Adrenal gland (tissue), 12 donors: ENCODE results near the gene PHETA2. TPM values are rescaled to one million over a fixed set of nuclear protein-coding genes. Genes with fewer than 3 reads are reported as not detected.

Experiments used
- DNase-seq, 7 donors: peaks; one replicate each; pipeline ENCODE4 v3.0.0-alpha.2; 2019 to 2020
- H3K27ac ChIP-seq, 5 donors: fragments of 200-600 bp; sonication (generic) in 4 of 5; 1 replicate in 3 of 5; 2 replicates in 2 of 5; pipeline versions ENCODE4 v1.5.1 to v1.8.0; 2016 to 2020; ENCODE audit warnings: mild to moderate bottlenecking in 1 of 5
- H3K27me3 ChIP-seq: fragments of 200-600 bp; 2 replicates; pipeline ENCODE4 v1.8.0; 2021
- H3K36me3 ChIP-seq, 2 donors: fragments of 200-600 bp; replicated peaks in 1 of 2; 1 replicate in 1 of 2; 2 replicates in 1 of 2; pipeline versions ENCODE4 v1.5.1 to v1.8.0; 2018 to 2022
- H3K4me1 ChIP-seq, 2 donors: fragments of 200-600 bp; replicated peaks in 1 of 2; 1 replicate in 1 of 2; 2 replicates in 1 of 2; pipeline versions ENCODE4 v1.5.1 to v1.8.0; 2018 to 2021
- H3K4me3 ChIP-seq, 4 donors: fragments of 200-600 bp; sonication (generic) in 3 of 4; one replicate each; pipeline ENCODE4 v1.5.1; 2016 to 2018
- H3K9me3 ChIP-seq, 3 donors: fragments of 200-600 bp; sonication (generic) in 1 of 3; replicated peaks in 1 of 3; 1 replicate in 2 of 3; 2 replicates in 1 of 3; pipeline versions ENCODE4 v1.5.1 to v1.8.0; 2016 to 2021
- POLR2A ChIP-seq, 2 donors: fragments of 450-650 bp; IDR thresholded peaks; one replicate each; pipeline ENCODE4 v1.6.1; 2017; ENCODE audit warnings: antibody characterized with exemption in 2 of 2, mild to moderate bottlenecking in 2 of 2, moderate library complexity in 1 of 2
- WGBS, 4 donors: extraction: QIAGEN DNeasy Blood & Tissue Kit in 2 of 4; methylation state at CpG; one replicate each; pipeline versions ENCODE4 v1.1.5 to v1.1.7; 2013 to 2017; 5-methylcytosine and 5-hydroxymethylcytosine counted together
- intact Hi-C, 2 donors: fragments of 100-400 bp; cut with DNase I; formaldehyde crosslinking; loops; one replicate each; pipeline versions ENCODE4 v1.14.1 to v1.15.0; 2022 to 2023
- polyA plus RNA-seq, 3 donors: library from polyadenylated mRNA; stranded (reverse); fragments of 200-250 nt in 2 of 3; fragments of 350-450 nt in 1 of 3; fragmentation: Illumina TruSeq in 1 of 3; extraction: RNeasy Lipid Tissue Mini Kit (QIAGEN cat#74804) in 1 of 3; gene quantifications; one replicate each; pipeline ENCODE4 v1.2.3, GENCODE V29; 2013 to 2014
- total RNA-seq, 9 donors: library from RNA; depleted of rRNA in 4 of 9; stranded (reverse); fragments of >200 nt in 4 of 9; fragments of 120-200 nt in 1 of 9; fragmentation: NEBNext Ultra II Directional in 1 of 9; extraction: Animal tissue kit (Norgen Biotek cat#: 25700) in 1 of 9; gene quantifications; one replicate each; pipeline versions ENCODE4 v1.1.0 to v1.2.4, GENCODE V29; 2013 to 2023
- TF ChIP-seq, protein P1 (sequence below), 6 experiments: fragments of 450-650 bp in 4 of 6; fragments of 200-600 bp in 2 of 6; sonication (generic) in 1 of 6; IDR thresholded peaks; 1 replicate in 5 of 6; 2 replicates in 1 of 6; pipeline versions ENCODE4 v1.5.1 to v1.8.0; 2016 to 2021; ENCODE audit warnings: antibody characterized with exemption in 6 of 6, mild to moderate bottlenecking in 2 of 6, moderate library complexity in 1 of 6
- donor health status: healthy with polysubstance abuse.
- donor health status: Bipolar disorder and iron deficiency.
- donor health status: DM: yes; HTN: yes; CAD: no.
- donor health status: DM: no; HTN: no; CAD: no.
- donor health status: DM: no; HTN: no; CAD: no.
- donor health status: DM: yes; HTN: yes; CAD: no.

PHETA2 gene
- total and polyA plus RNA-seq, 12 donors: 2.5 to 14.3 (median 7.0) TPM

DNA sequence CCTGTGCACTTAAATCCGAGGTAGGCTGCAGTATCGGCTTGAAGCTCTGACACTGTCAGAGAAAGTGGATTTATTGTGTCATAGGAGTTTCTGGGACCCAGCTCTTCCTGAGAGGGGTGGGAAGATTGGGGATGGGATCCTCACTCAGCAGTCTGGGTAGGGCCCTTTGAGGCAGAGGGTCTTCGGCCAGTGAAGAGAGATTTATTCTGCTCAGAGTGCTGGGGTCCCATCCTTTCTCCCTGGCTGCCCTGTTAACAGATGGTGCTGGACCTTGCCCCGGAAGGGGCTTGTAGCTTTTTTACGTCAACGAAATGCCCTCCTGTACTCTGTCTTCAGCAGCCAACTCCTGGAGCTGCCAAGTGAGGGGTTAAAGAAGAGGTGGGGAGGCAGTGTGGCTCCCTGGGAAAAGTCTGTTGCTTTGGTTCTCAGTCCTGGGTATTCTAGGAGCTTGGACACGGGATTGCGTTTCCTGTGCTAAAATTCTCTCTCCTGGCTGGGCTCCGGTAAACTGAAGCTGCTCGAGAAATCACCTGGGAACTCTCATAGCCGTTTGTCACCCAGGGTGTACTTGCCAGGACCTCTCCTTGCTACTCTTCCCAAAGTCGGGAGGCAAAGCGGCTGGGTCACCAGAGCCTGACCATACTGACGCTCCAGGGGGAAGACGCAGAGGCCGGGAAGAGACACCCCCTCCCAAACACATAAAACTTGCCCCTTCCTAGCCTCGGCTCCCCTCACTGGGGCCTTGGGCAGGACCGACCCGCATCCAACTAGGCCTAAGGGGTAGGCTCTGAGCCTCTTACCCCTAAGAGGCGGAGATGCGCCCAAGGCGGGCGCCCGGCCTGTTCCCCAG is 4.6 kb downstream of the PHETA2 start:
- peak in 4 of 7 donors; percentile 23 to 68 (median 46) for DNase-seq
- TF ChIP-seq, protein P1, sequence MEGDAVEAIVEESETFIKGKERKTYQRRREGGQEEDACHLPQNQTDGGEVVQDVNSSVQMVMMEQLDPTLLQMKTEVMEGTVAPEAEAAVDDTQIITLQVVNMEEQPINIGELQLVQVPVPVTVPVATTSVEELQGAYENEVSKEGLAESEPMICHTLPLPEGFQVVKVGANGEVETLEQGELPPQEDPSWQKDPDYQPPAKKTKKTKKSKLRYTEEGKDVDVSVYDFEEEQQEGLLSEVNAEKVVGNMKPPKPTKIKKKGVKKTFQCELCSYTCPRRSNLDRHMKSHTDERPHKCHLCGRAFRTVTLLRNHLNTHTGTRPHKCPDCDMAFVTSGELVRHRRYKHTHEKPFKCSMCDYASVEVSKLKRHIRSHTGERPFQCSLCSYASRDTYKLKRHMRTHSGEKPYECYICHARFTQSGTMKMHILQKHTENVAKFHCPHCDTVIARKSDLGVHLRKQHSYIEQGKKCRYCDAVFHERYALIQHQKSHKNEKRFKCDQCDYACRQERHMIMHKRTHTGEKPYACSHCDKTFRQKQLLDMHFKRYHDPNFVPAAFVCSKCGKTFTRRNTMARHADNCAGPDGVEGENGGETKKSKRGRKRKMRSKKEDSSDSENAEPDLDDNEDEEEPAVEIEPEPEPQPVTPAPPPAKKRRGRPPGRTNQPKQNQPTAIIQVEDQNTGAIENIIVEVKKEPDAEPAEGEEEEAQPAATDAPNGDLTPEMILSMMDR (IDR thresholded peaks at IDR 0.05): no peak
- TF ChIP-seq POLR2A (IDR thresholded peaks at IDR 0.05): no peak

DNA sequence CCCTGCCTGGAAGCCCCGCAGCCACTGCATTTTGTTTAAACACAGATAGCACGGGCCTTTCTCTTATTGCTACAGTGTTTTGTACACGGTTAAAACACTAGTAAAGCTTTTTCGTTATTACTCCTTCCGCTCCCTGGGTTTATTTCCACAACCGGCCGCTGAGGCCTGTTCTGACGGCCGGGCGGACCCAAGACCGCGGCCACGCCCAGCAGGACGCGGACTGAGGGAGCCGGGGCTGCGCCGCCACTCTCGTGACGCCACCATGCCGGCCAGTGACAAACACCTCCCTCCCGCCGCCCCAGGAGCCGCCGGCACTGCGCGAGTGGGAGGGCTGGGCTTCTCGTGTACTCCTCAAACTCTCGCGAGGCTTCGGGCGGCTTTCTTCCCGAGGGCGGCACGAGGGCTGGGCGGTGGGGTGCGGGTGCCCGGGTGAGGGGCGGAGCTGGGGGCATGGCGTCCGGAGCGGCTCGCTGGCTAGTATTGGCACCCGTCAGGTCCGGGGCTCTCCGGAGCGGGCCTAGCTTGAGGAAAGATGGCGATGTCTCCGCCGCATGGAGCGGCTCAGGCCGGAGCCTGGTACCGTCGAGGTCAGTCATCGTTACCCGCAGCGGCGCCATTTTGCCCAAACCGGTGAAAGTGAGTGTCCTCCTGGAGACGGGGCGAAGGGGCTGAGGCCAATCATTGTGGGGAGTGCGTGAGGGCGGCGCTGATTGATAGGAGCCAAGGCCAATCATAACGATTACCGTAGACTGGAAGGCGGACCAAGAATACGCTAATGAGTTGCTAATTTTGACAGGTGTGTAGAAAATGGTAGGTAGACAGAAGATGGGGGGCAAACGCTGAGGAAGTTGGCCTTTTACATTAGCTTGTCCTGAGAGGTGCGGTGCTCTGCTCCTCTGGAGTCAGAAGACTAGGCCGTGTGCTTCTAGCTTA is 5.5 kb downstream of the PHETA2 start, which contains the start of gene SMDT1:
TSS of gene SMDT1 (plus strand) at position 382 of the 933 bp plus-strand sequence. CDS start at position 451, 69 bp downstream.
- WGBS, 4 donors: 0 to 1% (median 1%) methylated on average over 33 to 71 of the region's 71 CpGs
- Histone ChIP-seq H3K27me3 (no peaks in the 10 kb centered on the region), H3K9me3 (no peaks in the 10 kb centered on the region), H3K36me3 (peaks cover 0 to 24% of the 10 kb centered on the region in 2 donors), H3K4me3 (peak within 1 kb of the TSS in 3 of 4 donors; percentile 26 to 75 (median 53)), H3K27ac (peak within 1 kb of the TSS; percentile 87 to 99 (median 95)), H3K4me1 (peaks cover 15 to 21% of the 10 kb centered on the region in 2 donors)
- DNase-seq: peak; percentile 99 to 100 (median 99)
- intact Hi-C loops: no loop called here
- TF ChIP-seq, protein P1 (IDR thresholded peaks at IDR 0.05): no peak
- TF ChIP-seq POLR2A (IDR thresholded peaks at IDR 0.05): peak; percentile 73 to 87

More for the DNA sequence above, 4.6 kb downstream of the PHETA2 start:
- H3K27ac ChIP-seq: peak overlapping the region; percentile 87 to 99 (median 95)
- no peaks in the 10 kb centered on the region for H3K27me3 ChIP-seq
- H3K9me3 ChIP-seq: no peaks in the 10 kb centered on the region
- peaks cover 15 to 30% of the 10 kb centered on the region in 2 donors for H3K4me1 ChIP-seq
- intact Hi-C loops: no loop called here
- H3K36me3 ChIP-seq: peaks cover 0 to 19% of the 10 kb centered on the region in 2 donors
- H3K4me3 ChIP-seq: peak overlapping the region in 2 of 4 donors; percentile 53 to 75
- 50 to 63% (median 57%) methylated on average over 14 to 24 of the region's 24 CpGs for WGBS, 4 donors

DNA sequence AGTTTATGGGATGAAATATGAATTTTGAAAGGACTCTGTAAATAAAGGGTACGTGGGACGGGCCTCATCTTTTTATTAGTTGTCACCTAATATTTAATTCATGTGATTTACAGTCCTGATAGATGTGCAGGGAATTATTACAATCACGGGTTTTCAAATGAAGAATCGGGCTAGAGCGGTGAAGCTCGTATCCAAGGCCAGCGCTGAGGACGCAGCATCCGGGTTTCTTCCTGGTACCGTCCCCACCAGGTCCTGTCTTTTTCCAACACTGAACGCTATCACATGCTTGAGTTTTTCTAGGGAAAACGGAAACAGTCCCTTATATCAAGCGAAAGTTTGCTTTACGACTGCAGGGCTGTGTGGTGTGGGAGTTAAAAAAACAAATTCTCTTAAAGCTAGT is 6.2 kb downstream of the PHETA2 start:
- Histone ChIP-seq H3K4me1 (peaks cover 15 to 21% of the 10 kb centered on the region in 2 donors), H3K36me3 (peaks cover 0 to 31% of the 10 kb centered on the region in 2 donors), H3K4me3 (peak overlapping the region in 3 of 4 donors; percentile 26 to 75 (median 53)), H3K27ac (peak overlapping the region; percentile 87 to 99 (median 95)), H3K27me3 (no peaks in the 10 kb centered on the region), H3K9me3 (no peaks in the 10 kb centered on the region)
- 1 to 2% (median 1%) methylated on average over 14 of the region's 14 CpGs for WGBS, 4 donors
- intact Hi-C loops: no loop called here
- DNase-seq: peak in 6 of 7 donors; percentile 54 to 83 (median 72)
- TF ChIP-seq, protein P1 (IDR thresholded peaks at IDR 0.05): no peak
- no peak for TF ChIP-seq POLR2A (IDR thresholded peaks at IDR 0.05)
